ENCODE data around the gene SCAMP2.

- TF ChIP-seq POLR2A (IDR thresholded peaks at IDR 0.05) (no peak), CTCF (IDR thresholded peaks at IDR 0.05 in 4 of 5, conservative IDR thresholded peaks at IDR 0.05 in 1 of 5) (no peak)
Measured at GRCh38 chr15:74896316-74896715, 23.2 kb upstream of the SCAMP2 start.

Data from gastrocnemius medialis (tissue), 4 donors.